HG03558 (cell line): ENCODE data around the gene DEK.
A peak's percentile ranks its signal among the peaks of the same experiment; 100 is the strongest.
"Not testable (repeated sequence)": the region's sequence is repeated elsewhere in the genome, so short reads cannot be mapped to it uniquely, and the experiment has no call there.

Experiments
- ATAC-seq: cut with Tn5 transposase; IDR thresholded peaks from one replicate; pipeline ENCODE4 v1.9.1; 2021; ENCODE audit warnings: moderate number of reproducible peaks; ENCODE audit not compliant: unreplicated experiment; ENCODE audit errors: extremely low read depth

The DEK gene

DNA sequence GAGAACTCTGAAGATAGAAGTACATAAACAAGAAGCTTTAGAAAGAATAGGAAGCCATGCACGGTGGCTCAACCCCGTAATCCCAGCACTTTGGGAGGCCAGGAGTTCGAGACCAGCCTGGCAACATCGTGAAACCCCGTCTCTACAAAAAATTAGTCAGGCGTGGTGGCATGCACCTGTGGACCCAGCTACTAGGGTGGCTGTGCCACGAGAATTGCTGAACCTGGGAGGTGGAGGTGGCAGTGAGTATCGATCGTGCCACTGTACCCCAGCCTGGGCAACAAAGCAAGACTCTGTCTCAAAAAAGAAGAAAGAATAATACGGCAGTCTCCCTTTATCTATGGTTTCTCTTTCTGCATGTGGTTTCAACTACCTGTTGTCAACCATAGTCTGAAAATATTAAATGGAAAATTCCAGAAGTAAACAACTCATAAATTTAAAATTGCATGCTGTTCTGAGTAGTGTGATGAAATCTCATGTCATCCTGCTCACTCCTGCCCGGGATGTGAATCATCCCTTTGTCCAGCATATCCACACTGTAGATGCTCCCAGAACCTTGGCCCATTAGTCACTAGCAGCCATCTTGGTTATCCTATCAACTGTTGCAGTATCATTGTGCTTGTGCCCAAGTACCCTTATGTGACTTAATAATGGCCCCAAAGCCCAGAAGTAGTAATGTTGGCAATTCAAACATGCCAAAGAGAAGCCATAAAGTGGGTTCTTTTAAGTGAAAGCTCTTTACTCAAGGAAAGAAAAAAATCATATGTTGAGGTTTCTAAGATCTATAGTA lies 22.1 kb downstream of the DEK start:
- ATAC-seq = no peak

DNA sequence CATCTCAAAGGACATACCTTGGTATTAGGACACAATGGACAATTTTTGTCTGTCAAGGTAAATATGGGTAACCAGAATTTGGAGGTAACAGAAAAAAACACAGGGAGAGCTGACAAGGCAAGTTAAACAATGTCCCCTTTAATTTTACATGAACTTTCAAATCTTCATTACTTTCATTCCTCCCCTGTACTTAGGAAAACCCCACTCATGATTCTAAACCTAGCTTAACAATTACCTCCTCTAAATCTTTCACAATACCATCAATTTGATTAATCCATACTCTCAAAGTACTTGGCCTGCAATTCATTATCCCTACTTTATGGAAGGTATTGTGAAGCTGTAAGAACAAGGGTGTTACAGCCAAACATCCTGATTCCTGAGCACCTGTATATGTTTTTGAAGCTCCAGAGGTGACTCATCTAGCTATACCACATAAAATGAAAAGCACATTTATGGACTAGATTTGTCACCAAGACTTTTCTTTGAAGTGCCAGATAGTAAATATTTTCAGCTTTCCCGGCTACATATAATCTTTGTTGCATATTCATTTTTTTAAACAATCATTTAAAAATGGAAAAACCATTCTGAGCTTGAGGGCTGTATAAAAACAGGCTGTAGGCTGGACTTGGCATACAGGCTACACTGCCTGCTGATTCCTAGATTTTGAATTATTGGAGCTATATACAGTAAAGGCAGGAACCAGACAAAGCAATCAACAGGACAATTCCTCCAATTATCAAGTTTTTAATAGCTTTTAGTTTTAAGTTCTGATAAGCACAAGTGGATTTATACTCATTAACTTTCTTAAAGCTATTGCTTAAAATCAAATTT lies 22.9 kb downstream of the DEK start:
- no peak for ATAC-seq

DNA sequence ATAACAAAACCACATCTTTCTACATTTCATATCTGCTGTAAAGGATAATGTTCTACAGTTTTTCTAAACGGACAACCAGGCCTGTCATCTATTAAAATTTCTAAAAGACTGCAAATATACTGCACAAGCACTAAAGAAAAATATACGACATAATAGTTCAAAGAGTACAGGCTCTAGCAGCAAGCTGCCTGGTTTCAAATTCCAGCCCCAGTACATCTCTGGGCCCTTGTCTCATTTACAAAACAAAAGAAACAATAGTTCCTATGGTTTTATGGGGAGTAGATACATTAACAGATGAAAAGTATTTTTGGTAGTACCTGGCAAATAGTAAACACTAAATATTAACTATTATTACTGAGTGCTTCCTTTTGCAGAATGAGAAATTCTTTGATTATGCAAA lies 24.1 kb downstream of the DEK start:
- no peak for ATAC-seq

DNA sequence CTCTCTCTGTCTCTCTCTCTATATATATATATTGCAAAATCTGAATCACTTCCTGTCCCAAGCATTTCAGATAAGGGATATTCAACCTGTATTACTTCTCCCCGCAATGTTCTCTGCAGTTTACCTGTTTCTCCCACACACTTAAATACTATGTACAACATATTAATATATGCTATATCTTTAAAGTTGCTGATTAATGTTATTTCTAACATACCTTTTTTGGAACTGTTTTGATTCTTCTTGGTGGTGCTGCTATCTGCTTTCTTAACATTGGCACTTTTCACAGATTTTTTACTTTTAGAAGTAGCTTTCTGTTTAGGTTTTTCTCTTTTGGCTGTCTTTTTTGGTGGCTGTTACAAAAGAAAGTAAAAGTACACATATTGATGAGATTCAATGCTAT lies 27.2 kb downstream of the DEK start:
- no peak for ATAC-seq

DNA sequence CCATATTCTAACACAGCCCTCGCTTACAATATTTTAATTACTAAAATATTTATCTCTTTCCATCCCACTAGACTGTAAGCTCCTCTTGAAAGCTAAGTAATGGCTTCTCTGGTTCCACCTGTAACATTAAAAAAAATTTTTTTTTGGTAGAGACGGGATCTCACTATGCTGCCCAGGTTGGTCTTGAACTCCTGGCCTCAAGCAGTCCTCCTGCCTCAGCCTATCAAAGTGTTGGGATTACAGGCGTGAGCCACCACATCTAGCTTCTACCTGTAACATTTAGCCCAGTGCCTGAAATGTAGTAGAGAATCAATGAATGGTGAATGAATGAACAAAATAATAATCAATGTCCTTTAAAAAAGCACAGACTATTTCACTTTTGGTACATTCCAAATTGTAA lies 28.8 kb downstream of the DEK start:
- no peak for ATAC-seq

DNA sequence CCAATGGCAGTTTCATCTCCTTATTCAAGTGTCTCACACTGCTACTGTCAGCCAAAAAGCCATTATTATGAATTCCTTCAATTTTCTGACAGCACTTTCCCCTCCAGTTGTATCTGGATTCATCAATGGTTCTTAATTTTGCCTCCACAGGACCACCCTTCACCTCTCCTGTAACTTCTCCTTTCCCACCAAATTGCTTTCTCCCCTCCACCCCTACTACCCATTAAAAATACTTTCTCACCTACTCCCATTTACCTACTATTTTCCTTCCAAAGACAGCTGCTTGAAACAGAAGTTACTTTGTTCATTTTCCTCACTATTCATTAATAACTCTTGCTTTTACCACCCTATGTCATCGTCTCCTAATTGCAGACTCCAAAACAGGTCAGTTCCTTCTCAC lies 29.8 kb downstream of the DEK start:
- ATAC-seq = no peak

DNA sequence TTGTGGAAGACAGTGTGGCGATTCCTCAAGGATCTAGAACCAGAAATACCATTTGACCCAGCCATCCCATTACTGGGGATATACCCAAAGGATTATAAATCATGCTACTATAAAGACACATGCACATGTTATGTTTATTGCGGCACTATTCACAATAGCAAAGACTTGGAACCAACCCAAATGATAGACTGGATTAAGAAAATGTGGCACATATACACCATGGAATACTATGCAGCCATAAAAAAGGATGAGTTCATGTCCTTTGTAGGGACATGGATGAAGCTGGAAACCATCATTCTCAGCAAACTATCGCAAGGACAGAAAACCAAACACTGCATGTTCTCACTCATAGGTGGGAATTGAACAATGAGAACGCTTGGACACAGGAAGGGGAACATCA lies 30.6 kb downstream of the DEK start:
- not testable (repeated sequence) for ATAC-seq

DNA sequence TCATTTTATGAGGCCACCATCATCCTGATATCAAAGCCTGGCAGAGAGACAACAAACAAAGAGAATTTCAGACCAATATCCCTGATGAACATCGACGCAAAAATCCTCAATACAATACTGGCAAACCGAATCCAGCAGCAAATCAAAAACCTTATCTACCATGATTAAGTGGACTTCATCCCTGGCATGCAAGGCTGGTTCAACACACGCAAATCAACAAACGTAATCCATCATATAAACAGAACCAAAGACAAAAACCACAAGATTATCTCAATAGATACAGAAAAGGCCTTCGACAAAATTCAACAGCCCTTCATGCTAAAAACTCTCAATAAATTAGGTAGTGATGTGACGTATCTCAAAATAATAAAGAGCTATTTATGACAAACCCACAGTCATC lies 32.5 kb downstream of the DEK start:
- ATAC-seq = not testable (repeated sequence)

DNA sequence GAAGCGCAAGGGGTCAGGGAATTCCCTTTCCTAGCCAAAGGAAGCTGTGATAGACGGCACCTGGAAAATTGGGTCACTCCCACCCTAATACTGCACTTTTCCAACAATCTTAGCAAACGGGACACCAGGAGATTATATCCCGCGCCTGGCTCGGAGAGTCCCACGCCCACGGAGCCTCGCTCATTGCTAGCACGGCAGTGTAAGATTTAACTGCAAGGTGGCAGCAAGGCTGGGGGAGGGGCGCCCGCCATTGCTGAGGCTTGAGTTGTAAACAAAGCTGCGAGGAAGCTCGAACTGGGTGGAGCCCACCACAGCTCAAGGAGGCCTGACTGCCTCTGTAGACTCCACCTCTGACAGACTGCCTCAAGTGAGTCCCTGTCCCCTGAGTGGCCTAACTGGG lies 35.7 kb downstream of the DEK start:
- not testable (repeated sequence) for ATAC-seq

DNA sequence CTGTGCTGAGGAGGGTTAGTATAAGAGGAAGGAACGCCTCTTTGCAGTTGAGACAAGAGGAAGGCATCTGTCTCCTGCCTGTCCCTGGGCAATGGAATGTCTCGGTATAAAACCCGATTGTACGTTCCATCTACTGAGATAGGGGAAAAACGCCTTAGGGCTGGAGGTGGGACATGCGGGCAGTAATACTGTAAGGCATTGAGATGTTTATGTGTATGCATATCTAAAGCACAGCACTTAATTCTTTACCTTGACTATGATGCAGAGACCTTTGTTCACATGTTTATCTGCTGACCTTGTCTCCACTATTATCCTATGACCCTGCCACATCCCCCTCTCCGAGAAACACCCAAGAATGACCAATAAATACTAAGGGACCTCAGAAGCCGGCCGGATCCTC lies 37.2 kb downstream of the DEK start:
- ATAC-seq = not testable (repeated sequence)

DNA sequence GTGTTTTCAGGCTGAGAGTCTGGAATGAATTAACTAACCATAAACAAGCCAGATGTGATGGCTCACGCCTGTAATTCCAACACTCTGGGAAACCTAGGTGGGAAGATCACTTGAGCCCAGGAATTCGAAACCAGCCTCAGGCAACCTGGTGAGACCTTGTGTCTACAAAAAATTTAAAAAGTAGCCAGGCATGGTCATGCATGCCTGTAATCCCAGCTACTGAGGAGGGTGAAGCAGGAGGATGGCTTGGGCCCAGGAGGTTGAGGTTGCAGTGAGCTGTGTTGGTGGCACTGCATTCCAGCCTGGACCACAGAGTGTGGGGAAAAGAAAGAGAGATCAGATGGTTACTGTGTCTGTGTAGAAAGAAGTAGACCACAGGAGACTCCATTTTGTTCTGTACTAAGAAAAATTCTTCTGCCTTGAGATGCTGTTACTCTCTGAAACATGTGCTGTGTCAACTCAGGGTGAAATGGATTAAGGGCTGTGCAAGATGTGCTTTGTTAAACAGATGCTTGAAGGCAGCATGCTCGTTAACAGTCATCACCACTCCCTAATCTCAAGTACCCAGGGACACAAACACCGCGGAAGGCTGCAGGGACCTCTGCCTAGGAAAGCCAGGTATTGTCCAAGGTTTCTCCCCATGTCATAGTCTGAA lies 37.8 kb downstream of the DEK start:
- ATAC-seq = not testable (repeated sequence)

DNA sequence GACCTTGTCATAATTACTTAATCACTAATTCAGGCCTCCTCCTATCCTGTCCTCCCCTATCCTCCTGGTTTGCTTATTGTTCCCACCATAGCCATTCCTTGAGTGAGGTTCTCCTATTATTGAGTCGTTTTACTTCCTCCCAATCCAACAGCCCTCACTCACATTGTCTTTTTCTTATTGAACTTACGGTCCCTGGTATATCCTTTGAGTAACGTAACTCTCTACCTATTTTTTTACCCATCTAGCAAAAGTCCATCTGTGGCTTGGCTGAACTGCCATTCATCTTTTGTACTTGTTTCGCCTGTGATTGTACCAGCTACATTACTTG lies 43.1 kb downstream of the DEK start:
- no peak for ATAC-seq

DNA sequence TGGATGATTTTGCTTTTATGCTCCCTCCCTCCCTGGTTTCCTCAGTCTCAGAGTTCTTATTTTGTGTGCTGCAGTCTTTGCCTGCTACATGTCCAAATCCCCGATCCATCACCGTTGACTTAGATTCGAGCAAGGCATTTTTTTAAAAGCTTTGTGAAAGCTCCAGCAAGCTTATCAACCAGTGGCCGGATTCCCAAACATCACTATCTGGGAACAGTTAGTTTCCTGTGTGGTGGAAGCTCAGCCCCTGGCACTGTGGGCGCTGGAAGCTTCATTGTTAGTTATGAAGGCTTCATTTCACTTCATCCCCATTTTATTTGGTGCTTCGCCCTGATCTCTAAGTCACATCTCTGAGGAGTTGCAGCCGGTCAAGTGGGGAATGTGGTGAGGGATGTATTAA lies 44.7 kb downstream of the DEK start:
- no peak for ATAC-seq

DNA sequence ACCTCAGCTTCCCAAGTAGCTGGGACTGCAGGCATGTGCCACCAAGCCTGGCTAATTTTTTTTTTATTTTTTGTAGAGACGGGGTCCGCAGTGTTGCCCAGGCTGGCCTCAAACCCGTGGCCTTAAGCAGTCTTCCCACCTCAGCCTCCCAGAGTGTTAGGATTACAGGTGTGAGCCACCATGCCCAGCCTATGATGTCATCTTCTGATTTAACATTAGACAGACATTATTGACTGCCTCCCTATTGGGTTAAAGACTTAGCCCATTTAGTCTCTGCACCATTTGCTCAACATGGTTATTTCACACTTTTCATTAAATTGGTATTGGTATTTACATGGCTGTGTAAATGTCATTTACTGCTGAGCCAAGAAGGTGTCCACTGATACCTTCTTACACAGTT lies 46.1 kb downstream of the DEK start:
- ATAC-seq = no peak

DNA sequence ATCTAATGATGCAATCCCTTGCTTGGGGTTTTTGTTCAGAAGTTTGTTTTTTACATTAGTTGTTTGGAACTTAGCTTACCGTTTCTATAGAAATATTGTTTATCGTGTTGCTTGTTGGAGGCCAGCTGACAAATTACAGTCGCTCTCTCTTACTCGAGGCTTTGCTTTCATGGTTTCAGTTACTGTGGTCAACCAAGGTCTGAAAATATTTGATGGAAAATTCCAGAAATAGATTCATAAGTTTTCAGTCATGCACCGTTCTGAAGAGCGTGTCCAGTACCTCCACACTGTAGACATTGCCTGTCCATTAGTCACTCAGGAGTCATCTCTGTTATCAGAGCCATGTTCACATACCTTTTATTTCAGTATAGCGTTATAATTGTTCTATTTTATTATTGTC lies 47.9 kb downstream of the DEK start:
- no peak for ATAC-seq

DNA sequence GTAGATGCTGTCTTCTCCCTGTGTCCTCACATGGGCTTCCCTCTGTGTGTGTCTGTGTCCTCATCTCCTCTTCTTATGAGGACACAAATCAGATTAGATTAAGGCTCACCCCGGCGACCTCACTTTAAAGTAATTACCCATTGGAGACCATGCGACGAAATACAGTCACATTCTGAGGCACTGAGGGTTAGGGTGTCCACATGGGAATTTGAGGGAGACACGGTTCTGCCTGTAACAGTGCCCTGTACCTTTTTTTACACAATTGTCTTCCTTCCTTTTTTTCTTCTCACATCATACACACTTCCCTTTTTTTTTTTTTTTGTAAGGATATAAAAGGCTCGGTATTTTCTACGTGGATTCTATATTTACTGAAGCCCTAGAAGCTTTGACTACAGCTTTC lies 48.9 kb downstream of the DEK start:
- no peak for ATAC-seq

DNA sequence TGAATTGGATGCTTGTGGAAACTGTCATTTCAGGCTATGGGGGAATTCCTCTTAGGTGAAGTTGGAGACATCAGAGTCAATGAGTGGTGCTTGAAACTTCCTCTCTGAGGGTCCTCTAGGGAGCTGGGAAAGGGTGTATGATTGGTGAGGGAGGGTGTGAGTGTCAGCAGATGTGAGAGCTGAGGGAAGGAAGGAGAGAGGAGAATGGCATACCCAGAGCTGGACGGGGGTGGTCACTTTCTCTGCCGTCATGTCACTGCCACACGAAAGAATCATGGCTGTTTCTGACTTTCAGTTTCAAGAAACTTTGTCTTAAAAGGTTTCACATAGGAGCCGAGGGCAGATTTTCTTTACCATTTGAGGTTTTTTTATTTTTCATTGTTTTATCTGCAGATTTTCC lies 50.3 kb downstream of the DEK start:
- no peak for ATAC-seq

DNA sequence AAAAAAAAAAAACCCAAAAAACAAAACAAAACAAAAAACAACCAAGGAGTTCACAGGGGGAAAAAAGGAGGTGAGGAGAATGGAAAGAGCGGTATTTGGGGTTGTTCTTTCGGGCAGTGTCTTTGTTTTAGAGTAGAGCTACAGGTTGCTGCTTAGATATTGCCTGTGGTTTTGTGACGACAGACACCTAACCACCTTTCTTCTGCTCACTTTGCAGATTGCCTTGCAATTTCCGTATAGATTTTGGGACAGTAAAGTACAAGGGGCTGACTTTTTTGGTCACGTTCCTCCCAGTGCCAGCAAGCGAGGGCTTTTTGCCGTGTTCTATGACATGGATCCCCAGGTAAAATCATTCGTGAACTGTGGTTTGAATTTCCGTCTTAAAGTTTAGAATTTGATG lies 50.9 kb downstream of the DEK start:
- no peak for ATAC-seq

DNA sequence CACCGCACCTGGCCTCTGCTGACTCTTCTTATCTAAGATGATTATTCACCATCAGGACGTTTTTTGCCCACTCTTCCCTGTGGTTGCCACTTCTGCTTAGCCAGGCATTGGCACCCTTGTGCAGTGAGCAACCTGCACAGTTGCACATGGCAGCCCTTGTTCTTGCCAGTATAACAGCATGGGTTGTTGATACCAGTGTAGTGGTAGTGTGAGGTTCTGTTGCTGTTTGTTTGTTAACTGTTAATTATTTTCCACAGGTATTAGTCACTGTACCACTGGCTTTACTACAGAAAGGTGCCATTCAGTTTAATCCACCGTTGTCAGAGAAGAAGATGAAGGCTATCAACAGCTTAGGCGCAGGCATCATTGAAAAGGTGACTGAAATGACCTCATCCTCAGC lies 52.1 kb downstream of the DEK start:
- ATAC-seq = no peak

DNA sequence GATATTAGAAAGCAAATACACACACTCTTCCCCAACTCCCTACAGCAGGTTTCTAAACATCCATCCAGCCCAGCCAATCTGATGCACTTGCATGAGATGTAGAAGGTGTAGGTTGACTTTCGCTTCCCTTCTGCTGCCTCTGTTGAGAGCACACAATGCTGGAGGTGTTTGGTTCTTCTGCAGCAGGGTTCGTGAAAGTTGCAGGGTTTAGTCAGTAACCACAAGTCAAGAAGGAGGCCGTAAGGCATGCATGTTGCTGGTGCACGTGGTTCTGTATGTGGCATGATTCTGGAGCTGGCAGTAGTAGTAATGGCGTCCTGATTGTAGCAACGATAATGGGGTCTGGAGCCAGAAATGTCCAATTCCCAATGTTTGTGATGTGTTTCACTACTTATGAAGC lies 53.0 kb downstream of the DEK start:
- ATAC-seq = peak; percentile 92

DNA sequence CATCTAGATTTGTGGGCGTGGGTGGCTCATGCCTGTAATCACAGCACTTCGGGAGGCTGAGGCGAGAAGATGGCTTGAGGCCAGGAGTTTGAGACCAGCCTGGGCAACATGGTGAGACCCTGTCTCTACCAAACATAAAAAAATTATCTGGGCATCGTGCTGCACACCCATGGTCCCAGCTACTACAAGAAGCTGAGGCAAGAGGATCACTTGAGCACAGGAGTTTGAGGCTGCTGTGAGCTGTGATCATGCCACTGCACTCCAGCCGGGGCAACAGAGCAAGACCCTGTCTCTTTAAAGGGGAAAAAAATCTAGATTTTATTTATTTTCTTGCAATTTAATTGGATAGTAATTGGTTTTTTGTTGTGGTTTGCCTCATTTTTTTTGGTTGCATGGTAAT lies 53.6 kb downstream of the DEK start:
- ATAC-seq = no peak
